ENCODE measurements around the gene AIFM1. TPM values are rescaled to one million over a fixed set of nuclear protein-coding genes. Genes with fewer than 3 reads are reported as not detected.
A peak's percentile ranks its signal among the peaks of the same experiment; 100 is the strongest.

The AIFM1 gene
- total RNA-seq, 1 donor from 2014 or later: 14.2 TPM

- H3K27ac ChIP-seq: no peak overlapping the region
- peaks cover 19% of the 10 kb centered on the region for H3K4me1 ChIP-seq
- intact Hi-C loops (cut with DNase I): no loop called here
- TF ChIP-seq POLR2AphosphoS5 (IDR thresholded peaks at IDR 0.05; ENCODE audit: insufficient read depth in 1 of 2, low read depth in 1 of 2): no peak
- no peak for TF ChIP-seq CTCF (IDR thresholded peaks at IDR 0.05)
- no peak for TF ChIP-seq POLR2A (IDR thresholded peaks at IDR 0.05)
- no peaks in the 10 kb centered on the region for H3K9me3 ChIP-seq
- H3K27me3 ChIP-seq: no peaks in the 10 kb centered on the region
- no peaks in the 10 kb centered on the region for H3K36me3 ChIP-seq
- no peak for DNase-seq (ENCODE audit: extremely low spot score in 2 of 2)
- no peak overlapping the region for H3K4me3 ChIP-seq
These were observed 10.7 kb upstream of the AIFM1 start for GRCh38 chrX:130176354-130176776.

DNA sequence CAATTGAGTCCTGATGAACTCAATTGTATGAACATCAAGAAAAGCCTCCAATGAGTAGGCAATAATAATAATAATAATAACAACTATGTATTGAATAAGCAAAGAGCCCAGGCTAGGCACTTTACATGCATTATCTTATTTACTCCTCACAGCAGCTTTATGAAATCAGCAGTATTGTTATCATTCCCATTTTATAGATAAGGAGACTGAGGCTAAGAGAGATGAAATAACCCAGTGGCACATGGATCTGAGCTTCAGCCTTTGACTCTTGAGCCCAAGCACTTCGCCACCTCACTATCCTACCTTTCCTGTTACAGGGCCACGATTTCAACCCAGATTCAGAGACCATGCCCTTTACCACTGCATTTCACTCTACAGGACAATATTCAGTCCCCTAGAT is 9.3 kb upstream of the AIFM1 start:
- Histone ChIP-seq H3K4me1 (peaks cover 19% of the 10 kb centered on the region), H3K27ac (peak overlapping the region; percentile 73), H3K4me3 (no peak overlapping the region), H3K27me3 (no peaks in the 10 kb centered on the region), H3K36me3 (no peaks in the 10 kb centered on the region), H3K9me3 (no peaks in the 10 kb centered on the region)
- intact Hi-C loops (cut with DNase I): loop anchor here (5.0 kb wide), 1 partner anchor 53 kb away; no protein-coding TSS in a partner anchor
- no peak for DNase-seq (ENCODE audit: extremely low spot score in 2 of 2)
- TF ChIP-seq POLR2AphosphoS5 (IDR thresholded peaks at IDR 0.05; ENCODE audit: insufficient read depth in 1 of 2, low read depth in 1 of 2) (no peak), CTCF (IDR thresholded peaks at IDR 0.05) (no peak), POLR2A (IDR thresholded peaks at IDR 0.05) (no peak)

- H3K27me3 ChIP-seq: no peaks in the 10 kb centered on the region
- H3K9me3 ChIP-seq: no peaks in the 10 kb centered on the region
- intact Hi-C loops (cut with DNase I): loop anchor here (5.0 kb wide), 1 partner anchor 52 kb away; no protein-coding TSS in a partner anchor
These were observed 8.5 kb upstream of the AIFM1 start for GRCh38 chrX:130174045-130174704.

DNA sequence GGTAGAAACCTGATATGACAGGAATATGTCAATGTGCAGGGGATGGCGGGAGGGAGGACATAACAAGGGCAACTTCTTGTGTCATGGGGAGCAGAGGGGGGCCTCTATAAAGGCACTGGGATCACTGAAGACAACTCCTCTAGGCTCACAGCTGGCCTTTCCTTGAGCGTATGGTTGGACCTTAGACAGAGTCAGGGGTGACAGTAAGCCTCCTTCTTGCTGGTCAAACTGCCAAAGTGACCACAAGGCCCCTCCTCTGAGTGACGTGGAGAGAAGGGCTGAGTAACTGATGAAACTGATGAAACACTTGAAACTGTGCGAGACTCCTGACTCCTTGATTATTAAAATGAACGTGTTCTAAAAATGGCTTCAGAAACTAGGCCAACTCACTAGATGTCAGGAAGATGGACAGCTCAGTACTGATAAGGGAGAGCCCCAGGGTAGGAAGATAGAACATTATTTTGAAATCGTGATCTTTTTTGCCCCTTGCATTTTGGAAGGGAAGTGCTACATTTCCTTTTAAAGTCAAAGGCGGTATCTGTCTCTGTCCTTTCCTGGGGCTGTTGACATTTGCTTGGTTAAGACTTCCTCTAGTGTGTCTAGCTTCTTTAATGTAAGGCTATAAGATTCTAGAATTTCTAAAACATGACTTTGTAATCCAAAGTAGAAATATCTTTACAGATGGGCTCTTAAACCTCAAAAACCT is 7.7 kb upstream of the AIFM1 start:
- DNase-seq (ENCODE audit: extremely low spot score in 2 of 2): no peak
- H3K36me3 ChIP-seq: no peaks in the 10 kb centered on the region
- intact Hi-C loops (cut with DNase I): loop anchor here (5.0 kb wide), 1 partner anchor 51 kb away; no protein-coding TSS in a partner anchor
- H3K4me3 ChIP-seq: no peak overlapping the region
- peak overlapping the region; percentile 73 for H3K27ac ChIP-seq
- no peaks in the 10 kb centered on the region for H3K9me3 ChIP-seq
- peaks cover 19% of the 10 kb centered on the region for H3K4me1 ChIP-seq
- TF ChIP-seq POLR2A (IDR thresholded peaks at IDR 0.05): no peak
- TF ChIP-seq POLR2AphosphoS5 (IDR thresholded peaks at IDR 0.05; ENCODE audit: insufficient read depth in 1 of 2, low read depth in 1 of 2): no peak
- no peak for TF ChIP-seq CTCF (IDR thresholded peaks at IDR 0.05)
- no peaks in the 10 kb centered on the region for H3K27me3 ChIP-seq

More at GRCh38 chrX:130174045-130174704, 8.5 kb upstream of the AIFM1 start:
- Histone ChIP-seq H3K36me3 (no peaks in the 10 kb centered on the region), H3K4me1 (peaks cover 19% of the 10 kb centered on the region), H3K27ac (peak overlapping the region; percentile 73), H3K4me3 (no peak overlapping the region)
- no peak for TF ChIP-seq POLR2A (IDR thresholded peaks at IDR 0.05)
- TF ChIP-seq POLR2AphosphoS5 (IDR thresholded peaks at IDR 0.05; ENCODE audit: insufficient read depth in 1 of 2, low read depth in 1 of 2): peak; percentile 26 to 46
- DNase-seq (ENCODE audit: extremely low spot score in 2 of 2): no peak

- Histone ChIP-seq H3K4me3 (peak overlapping the region; percentile 40 to 53), H3K9me3 (no peaks in the 10 kb centered on the region), H3K27ac (peak overlapping the region; percentile 73), H3K27me3 (no peaks in the 10 kb centered on the region), H3K4me1 (peaks cover 19% of the 10 kb centered on the region), H3K36me3 (no peaks in the 10 kb centered on the region)
- TF ChIP-seq CTCF (IDR thresholded peaks at IDR 0.05) (no peak), POLR2A (IDR thresholded peaks at IDR 0.05) (no peak), POLR2AphosphoS5 (IDR thresholded peaks at IDR 0.05; ENCODE audit: insufficient read depth in 1 of 2, low read depth in 1 of 2) (no peak)
- intact Hi-C loops (cut with DNase I): loop anchor here (5.0 kb wide), 1 partner anchor 50 kb away; no protein-coding TSS in a partner anchor
- no peak for DNase-seq (ENCODE audit: extremely low spot score in 2 of 2)
These were observed 6.6 kb upstream of the AIFM1 start for GRCh38 chrX:130172127-130172845.

Measured in vagina (tissue), 2 donors.